Stromal cell of bone marrow (primary cell): ENCODE results near the gene IFRD2.
"Not testable (repeated sequence)": the region's sequence is repeated elsewhere in the genome, so short reads cannot be mapped to it uniquely, and the experiment has no call there.

Experiments used
- DNase-seq: peaks from one replicate; pipeline ENCODE4 v3.0.0-alpha.2; 2012; ENCODE audit warnings: low read depth

Gene IFRD2

DNA sequence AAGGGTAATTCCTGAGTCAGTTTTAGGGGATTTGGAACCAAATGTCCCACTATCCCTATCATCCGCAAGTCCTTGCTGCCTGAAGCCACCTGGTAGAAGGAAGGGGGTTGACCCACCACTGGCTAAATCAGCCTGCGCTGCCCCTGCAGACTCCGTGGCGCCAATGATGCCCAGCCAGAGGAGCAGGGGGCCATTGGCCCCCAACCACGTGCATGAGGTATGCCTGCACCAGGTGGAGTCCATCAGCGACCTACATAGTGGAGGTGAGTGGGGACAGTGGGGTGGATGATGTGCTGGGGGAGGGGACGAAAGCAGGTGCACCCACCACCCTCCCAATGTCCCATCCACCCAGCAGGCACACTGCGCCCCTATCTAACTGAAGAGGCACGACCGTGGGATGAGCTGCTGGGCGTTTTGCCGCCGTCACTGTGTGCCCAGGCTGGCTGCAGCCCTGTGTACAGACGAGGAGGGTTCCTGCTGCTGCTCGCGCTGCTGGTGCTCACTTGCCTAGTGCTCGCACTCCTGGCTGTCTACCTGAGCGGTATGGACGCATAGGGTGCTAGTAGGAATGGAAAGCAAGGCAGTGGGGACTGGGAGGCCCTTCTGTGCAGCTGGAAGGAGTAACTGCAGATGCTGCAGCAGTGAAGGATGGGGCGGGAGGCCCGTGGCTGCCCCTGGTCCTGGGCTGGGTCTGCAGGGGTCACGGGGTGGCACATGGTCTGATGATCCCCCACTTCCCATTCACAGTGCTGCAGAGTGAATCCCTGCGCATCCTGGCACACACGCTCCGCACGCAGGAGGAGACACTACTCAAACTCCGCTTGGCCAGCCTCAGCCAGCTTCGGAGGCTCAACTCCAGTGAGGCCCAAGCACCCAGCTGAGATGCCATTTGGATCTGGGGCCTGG, 5.7 kb downstream of the IFRD2 start:
- no peak for DNase-seq

GRCh38 chr3:50284121-50284520, 8.1 kb downstream of the IFRD2 start:
- DNase-seq = not testable (repeated sequence)

DNA sequence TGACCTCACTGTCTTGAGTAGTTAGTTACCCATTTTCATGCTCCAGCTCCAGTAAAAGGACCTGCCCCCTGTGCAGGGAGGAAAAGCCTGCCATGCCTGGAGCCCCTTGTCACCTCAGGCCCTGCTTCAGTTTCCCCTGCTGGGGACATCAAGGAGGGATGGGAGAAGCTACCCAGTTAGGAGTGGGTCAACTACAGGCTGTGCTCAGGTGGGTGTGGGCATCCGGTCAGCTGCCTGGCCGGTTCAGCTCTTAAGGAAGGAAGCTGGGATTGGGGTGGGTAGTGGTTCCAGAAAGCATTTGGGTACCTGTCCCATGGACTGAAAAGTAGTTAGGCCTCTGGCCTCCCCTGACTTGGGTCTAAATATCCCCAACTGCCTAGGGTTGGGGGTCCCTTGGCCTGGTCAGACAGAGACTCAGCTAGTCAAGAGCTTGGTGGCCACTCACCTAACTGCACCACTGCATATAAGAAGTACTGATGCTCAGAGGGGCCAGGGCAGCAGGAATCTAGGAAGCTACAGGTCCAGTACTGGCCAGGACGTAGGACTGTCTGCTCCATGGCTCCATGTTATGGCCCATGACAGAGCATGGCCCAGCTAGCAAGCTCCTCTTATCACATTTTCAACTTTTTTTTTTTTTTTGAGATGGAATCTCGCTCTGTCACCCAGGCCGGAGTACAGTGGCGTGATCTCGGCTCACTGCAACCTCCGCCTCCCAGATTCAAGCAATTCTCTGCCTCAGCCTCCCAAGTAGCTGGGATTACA, 12.8 kb downstream of the IFRD2 start:
- no peak for DNase-seq

DNA sequence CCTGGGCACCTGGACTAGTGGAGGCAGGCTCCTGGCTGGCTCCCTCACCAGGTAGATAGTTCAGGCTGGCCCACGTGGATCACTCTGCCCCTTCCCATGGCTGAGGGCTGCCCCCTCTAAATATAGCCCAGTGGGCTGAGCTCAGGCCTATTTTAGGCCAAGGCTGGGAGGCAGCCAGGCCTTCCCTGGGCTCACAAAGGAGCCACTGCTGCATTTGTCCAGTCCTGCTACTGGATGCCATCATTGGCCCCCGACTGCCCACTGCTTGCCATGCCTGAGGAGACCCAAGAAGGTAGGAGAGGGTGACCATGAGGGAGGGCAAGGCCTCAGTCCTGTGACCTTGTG, 13.4 kb downstream of the IFRD2 start, which contains the start of gene LSMEM2:
LSMEM2 (plus strand) TSS at position 208 of the 345 bp plus-strand sequence; CDS start at position 235, 27 bp downstream.
- DNase-seq = no peak

GRCh38 chr3:50278123-50278879, 13.9 kb downstream of the IFRD2 start:
- no peak for DNase-seq

DNA sequence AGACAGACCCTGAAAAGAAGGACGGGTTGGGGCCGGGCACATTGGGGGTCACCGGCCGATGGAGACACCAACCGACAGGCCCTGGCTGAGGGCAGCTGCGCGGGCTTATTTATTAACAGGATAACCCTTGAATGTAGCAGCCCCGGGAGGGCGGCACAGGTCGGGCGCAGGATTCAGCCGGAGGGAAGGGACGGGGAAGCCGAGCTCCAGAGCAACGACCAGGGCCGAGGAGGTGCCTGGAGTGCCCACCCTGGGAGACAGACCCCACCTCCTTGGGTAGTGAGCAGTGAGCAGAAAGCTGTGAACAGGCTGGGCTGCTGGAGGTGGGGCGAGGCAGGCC, 15.5 kb downstream of the IFRD2 start:
- no peak for DNase-seq

DNA sequence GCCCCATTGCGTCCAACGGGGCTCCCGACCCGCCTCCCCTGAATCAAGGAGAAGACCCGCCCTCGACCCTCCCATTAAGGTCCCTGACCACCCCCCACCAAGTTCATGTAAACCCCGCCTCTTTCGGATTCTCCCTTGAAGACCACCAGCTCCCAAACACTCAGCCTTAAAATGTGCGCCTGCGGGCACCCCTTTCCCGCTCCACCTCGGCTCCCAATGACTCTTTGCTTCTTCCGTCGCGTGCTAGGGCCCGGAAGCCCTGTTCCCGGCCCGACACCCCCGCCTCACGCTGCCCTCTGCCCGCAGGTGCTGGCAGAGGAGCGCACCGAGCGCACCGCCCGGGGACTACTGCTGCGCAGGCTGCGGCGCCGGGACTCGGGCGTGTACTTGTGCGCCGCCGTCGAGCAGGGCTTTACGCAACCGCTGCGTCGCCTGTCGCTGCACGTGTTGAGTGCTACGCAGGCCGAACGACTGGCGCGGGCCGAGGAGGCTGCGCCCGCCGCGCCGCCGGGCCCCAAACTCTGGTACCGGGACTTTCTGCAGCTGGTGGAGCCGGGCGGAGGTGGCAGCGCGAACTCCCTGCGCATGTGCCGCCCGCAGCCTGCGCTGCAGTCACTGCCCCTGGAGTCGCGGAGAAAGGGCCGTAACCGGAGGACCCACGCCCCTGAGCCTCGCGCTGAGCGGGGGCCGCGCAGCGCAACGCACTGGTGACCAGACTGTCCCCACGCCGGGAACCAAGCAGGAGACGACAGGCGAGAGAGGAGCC, 16.1 kb downstream of the IFRD2 start:
- DNase-seq = no peak

GRCh38 chr3:50275141-50275995, 16.9 kb downstream of the IFRD2 start:
- DNase-seq = no peak

DNA sequence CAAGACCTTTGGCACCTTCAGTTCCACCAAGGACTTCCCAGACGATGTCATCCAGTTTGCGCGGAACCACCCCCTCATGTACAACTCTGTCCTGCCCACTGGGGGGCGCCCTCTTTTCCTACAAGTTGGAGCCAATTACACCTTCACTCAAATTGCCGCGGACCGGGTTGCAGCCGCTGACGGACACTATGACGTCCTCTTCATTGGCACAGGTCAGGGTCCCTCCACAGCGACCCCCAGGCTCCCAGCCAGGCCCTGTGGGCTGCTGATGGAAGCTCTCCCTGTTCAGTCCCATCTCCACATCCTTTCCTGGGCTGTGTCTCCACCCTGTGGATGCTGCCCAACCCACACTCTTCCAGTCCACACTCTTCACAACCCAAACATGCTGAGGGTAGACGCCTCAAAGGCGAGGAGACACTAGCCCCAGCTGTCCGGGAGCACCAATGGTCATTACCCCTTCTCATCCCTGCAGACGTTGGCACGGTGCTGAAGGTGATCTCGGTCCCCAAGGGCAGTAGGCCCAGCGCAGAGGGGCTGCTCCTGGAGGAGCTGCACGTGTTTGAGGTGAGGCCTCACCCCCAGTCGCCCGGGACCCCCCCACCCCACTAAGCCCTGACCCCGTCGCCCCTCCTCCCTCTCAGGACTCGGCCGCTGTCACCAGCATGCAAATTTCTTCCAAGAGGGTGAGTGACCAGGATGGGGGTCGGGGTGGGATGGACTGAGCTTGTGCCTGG, 17.7 kb downstream of the IFRD2 start:
- no peak for DNase-seq

DNA sequence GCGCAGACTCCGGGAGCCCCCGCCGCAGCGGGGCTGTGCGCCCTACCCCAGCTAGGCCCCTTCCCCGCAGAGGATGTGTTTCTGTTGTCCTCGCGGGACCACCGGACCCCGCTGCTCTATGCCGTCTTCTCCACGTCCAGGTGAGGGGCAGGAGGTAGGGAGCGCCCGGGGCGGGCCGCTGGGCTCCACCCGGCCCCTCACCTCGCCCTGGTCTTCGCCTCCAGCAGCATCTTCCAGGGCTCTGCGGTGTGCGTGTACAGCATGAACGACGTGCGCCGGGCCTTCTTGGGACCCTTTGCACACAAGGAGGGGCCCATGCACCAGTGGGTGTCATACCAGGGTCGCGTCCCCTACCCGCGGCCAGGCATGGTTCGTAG, 18.6 kb downstream of the IFRD2 start:
- DNase-seq = no peak

GRCh38 chr3:50272911-50273688, 19.1 kb downstream of the IFRD2 start:
- DNase-seq = peak; percentile 37

GRCh38 chr3:50272538-50272910, 19.7 kb downstream of the IFRD2 start:
- DNase-seq = not testable (repeated sequence)

DNA sequence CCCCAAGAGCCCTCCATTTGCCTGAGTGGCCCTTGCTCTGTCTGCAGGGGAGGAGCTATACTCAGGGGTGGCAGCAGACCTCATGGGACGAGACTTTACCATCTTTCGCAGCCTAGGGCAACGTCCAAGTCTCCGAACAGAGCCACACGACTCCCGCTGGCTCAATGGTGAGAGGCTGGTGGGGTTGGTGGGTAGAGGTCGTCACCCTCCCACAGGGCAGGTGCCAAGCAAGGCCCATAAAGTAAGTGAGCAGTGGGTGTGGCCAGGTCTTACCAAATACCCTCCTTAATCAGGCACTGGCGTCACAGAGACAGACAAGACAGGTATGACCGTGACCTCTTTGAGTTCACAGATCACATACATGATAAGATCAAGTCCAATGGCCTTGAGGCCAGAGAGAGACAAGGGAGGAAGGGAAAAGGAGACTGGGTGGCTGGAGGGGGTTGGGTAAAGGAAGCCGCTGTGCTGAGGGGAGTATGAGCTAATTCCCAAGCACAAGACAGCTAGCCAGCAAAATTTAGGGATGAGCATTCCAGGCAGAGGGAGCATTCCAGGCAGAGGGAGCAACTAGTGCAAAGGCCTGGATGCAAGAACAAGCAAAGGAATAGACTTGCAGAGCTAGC, 20.8 kb downstream of the IFRD2 start:
- DNase-seq = no peak

DNA sequence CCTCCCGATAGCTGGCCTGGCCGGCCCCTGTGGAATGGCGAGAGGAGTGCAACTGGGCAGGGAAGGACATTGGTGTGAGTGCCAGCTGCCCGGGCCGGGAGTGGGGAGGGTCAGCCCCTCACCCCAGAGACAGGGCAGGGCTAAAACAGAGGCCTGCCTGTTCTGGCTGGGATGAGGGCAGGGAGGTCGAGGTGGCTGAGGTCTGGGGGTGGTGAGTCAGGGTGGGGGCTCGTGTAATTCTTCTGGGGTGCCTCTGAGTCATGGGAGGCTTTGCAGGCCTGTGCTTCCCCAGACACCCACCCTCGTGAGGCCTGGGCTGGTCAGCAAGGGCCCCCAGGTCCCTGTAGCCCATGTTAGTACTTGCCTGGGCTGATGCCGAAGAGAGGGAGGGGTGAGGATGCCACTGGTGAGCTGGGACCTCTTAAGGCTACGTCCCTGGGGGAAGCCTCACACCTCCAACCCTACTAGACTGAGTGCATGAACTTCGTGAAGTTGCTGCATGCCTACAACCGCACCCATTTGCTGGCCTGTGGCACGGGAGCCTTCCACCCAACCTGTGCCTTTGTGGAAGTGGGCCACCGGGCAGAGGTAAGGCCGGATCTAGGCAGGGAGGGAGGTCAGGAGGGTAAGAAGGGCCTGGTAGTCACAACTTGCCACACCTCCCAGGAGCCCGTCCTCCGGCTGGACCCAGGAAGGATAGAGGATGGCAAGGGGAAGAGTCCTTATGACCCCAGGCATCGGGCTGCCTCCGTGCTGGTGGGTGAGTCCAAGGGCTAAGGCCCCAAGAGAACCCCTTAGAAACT, 21.6 kb downstream of the IFRD2 start:
- no peak for DNase-seq

GRCh38 chr3:50269977-50270413, 22.2 kb downstream of the IFRD2 start:
- DNase-seq = no peak

- no peak for DNase-seq
Measured at GRCh38 chr3:50269460-50269859, 22.8 kb downstream of the IFRD2 start.

- no peak for DNase-seq
Measured at GRCh38 chr3:50268703-50269451, 23.4 kb downstream of the IFRD2 start, which contains the start of gene SEMA3B. Gene SEMA3B, plus strand, starts transcription at chr3:50269147. Its CDS starts 94 bp downstream, at chr3:50269241.
